Adrenal gland (tissue), 5 donors: Measurements from ENCODE around the gene CCDC197.

Experiments used
- CTCF ChIP-seq, 6 experiments: fragments of 450-650 bp in 4 of 6; fragments of 200-600 bp in 2 of 6; sonication (generic) in 1 of 6; IDR thresholded peaks; 1 replicate in 5 of 6; 2 replicates in 1 of 6; pipeline versions ENCODE4 v1.5.1 to v1.8.0; 2016 to 2021; ENCODE audit warnings: antibody characterized with exemption in 6 of 6, mild to moderate bottlenecking in 2 of 6, moderate library complexity in 1 of 6
- POLR2A ChIP-seq, 2 donors: fragments of 450-650 bp; IDR thresholded peaks; one replicate each; pipeline ENCODE4 v1.6.1; 2017; ENCODE audit warnings: antibody characterized with exemption in 2 of 2, mild to moderate bottlenecking in 2 of 2, moderate library complexity in 1 of 2
- donor health status: DM: no; HTN: no; CAD: no.

GRCh38 chr14:93964281-93964680 lies 32.8 kb upstream of the CCDC197 start:
- TF ChIP-seq CTCF (IDR thresholded peaks at IDR 0.05) (no peak), POLR2A (IDR thresholded peaks at IDR 0.05) (no peak)
